Hepatocyte (in vitro differentiated cells): ENCODE results near the gene PLXNA3.

ENCODE experiments used
- CTCF ChIP-seq: fragments of 200-600 bp; sonication (generic); IDR thresholded peaks from 2 replicates; pipeline ENCODE4 v1.5.1; 2016; ENCODE audit warnings: antibody characterized with exemption, mild to moderate bottlenecking; ENCODE audit not compliant: poor library complexity
- EZH2phosphoT487 ChIP-seq: fragments of 200-600 bp; sonication (generic); IDR thresholded peaks from one replicate; pipeline ENCODE4 v1.6.1; 2018; ENCODE audit warnings: antibody characterized with exemption, mild to moderate bottlenecking, low read depth, moderate library complexity; ENCODE audit not compliant: unreplicated experiment, severe bottlenecking

- TF ChIP-seq CTCF (no peak), EZH2phosphoT487 (no peak)
Measured at GRCh38 chrX:154494715-154495114, 36.6 kb downstream of the PLXNA3 start.
